GM23338 (cell line): Measurements from ENCODE around the gene SEMA3C. TPM values are rescaled to one million over a fixed set of nuclear protein-coding genes. Genes with fewer than 3 reads are reported as not detected.

ENCODE experiments used
- ATAC-seq: fragments of 200-7000 bp; cut with Tn5 transposase; 3 replicates; pipeline ENCODE4 v1.9.1; 2020
- DNase-seq: peaks from one replicate; pipeline ENCODE4 v3.0.0-alpha.2; 2015; ENCODE audit warnings: low spot score
- H2AFZ ChIP-seq: fragments of 200-600 bp; sonication (generic); 2 replicates; pipeline ENCODE4 v1.8.0; 2016; ENCODE audit warnings: antibody characterized with exemption, mild to moderate bottlenecking, moderate library complexity
- H3F3A ChIP-seq: fragments of 200-600 bp; sonication (generic); replicated peaks from 2 replicates; pipeline ENCODE4 v1.8.0; 2017; ENCODE audit warnings: antibody characterized with exemption, mixed run types, low read depth
- H3K27ac ChIP-seq: fragments of 200-600 bp; sonication (generic); 2 replicates; pipeline ENCODE4 v1.6.1; 2016; ENCODE audit warnings: low read depth
- H3K27me3 ChIP-seq: fragments of 200-600 bp; sonication (generic); 2 replicates; pipeline ENCODE4 v1.8.0; 2016; ENCODE audit warnings: mild to moderate bottlenecking, mixed run types, moderate library complexity; ENCODE audit not compliant: insufficient read depth
- H3K36me3 ChIP-seq: fragments of 200-600 bp; sonication (generic); 2 replicates; pipeline ENCODE4 v1.8.0; 2016; ENCODE audit warnings: mild to moderate bottlenecking; ENCODE audit not compliant: insufficient read depth
- H3K4me1 ChIP-seq: fragments of 200-600 bp; sonication (generic); 2 replicates; pipeline ENCODE4 v1.8.0; 2016; ENCODE audit warnings: mild to moderate bottlenecking, moderate library complexity; ENCODE audit not compliant: insufficient read depth
- H3K4me2 ChIP-seq: fragments of 200-600 bp; sonication (generic); 2 replicates; pipeline ENCODE4 v1.7.1; 2017; ENCODE audit warnings: mixed run types
- H3K4me3 ChIP-seq: fragments of 200-600 bp; sonication (generic); 2 replicates; pipeline ENCODE4 v1.6.1; 2016; ENCODE audit warnings: mixed run types
- H3K79me2 ChIP-seq: fragments of 200-600 bp; sonication (generic); replicated peaks from 2 replicates; pipeline ENCODE4 v1.8.0; 2017; ENCODE audit warnings: mild to moderate bottlenecking; ENCODE audit not compliant: insufficient read depth
- H3K9me2 ChIP-seq: fragments of 200-600 bp; sonication (generic); 2 replicates; pipeline ENCODE4 v1.8.0; 2017; ENCODE audit not compliant: insufficient read depth
- H4K20me1 ChIP-seq: fragments of 200-600 bp; sonication (generic); replicated peaks from 2 replicates; pipeline ENCODE4 v1.8.0; 2017; ENCODE audit warnings: mild to moderate bottlenecking; ENCODE audit not compliant: insufficient read depth
- H3K27ac Mint-ChIP-seq: 2 replicates; pipeline ENCODE4 v1.8.0; 2020; ENCODE audit warnings: inconsistent platforms, mild to moderate bottlenecking, moderate library complexity, mixed read lengths
- H3K27me3 Mint-ChIP-seq: 3 replicates; pipeline ENCODE4 v1.8.0; 2022; ENCODE audit warnings: low read depth, mild to moderate bottlenecking, moderate library complexity, mixed read lengths, inconsistent platforms; ENCODE audit not compliant: insufficient read depth, poor library complexity
- H3K36me3 Mint-ChIP-seq: 3 replicates; pipeline ENCODE4 v1.8.0; 2021; ENCODE audit warnings: low read depth, mild to moderate bottlenecking, inconsistent platforms, moderate library complexity, mixed read lengths
- H3K4me1 Mint-ChIP-seq: 3 replicates; pipeline ENCODE4 v1.8.0; 2020; ENCODE audit warnings: mild to moderate bottlenecking, inconsistent platforms, mixed read lengths
- H3K4me3 Mint-ChIP-seq: 3 replicates; pipeline ENCODE4 v1.8.0; 2021; ENCODE audit warnings: moderate library complexity, mild to moderate bottlenecking, inconsistent platforms, mixed read lengths
- H3K9me3 Mint-ChIP-seq: 3 replicates; pipeline ENCODE4 v1.8.0; 2020; ENCODE audit warnings: moderate library complexity, mild to moderate bottlenecking, inconsistent platforms, mixed read lengths
- CREB1 ChIP-seq: fragments of 250-450 bp; sonication (Bioruptor Pico); IDR thresholded peaks from 2 replicates; pipeline ENCODE4 v1.5.0; 2020; ENCODE audit warnings: low read depth, mild to moderate bottlenecking, moderate library complexity
- CTCF ChIP-seq, 2 experiments: fragments of 200-600 bp in 1 of 2; sonication (generic) in 1 of 2; conservative IDR thresholded peaks; 2 replicates each; pipeline versions ENCODE4 v1.5.1 to v1.6.1; 2016 to 2017; ENCODE audit warnings: antibody characterized with exemption in 2 of 2, low read depth in 2 of 2, mild to moderate bottlenecking in 2 of 2, moderate library complexity in 1 of 2
- ETS1 ChIP-seq: IDR thresholded peaks from 2 replicates; pipeline ENCODE4 v1.6.1; 2016; ENCODE audit warnings: antibody characterized with exemption
- EZH2 ChIP-seq: fragments of 200-600 bp; sonication (generic); IDR thresholded peaks from one replicate; pipeline ENCODE4 v1.8.0; 2017; ENCODE audit warnings: antibody characterized with exemption, mild to moderate bottlenecking, low read depth; ENCODE audit not compliant: unreplicated experiment
- EZH2phosphoT487 ChIP-seq: fragments of 200-600 bp; sonication (generic); IDR thresholded peaks from one replicate; pipeline ENCODE4 v1.8.1; 2018; ENCODE audit warnings: antibody characterized with exemption; ENCODE audit not compliant: unreplicated experiment
- JUNB ChIP-seq: IDR thresholded peaks from one replicate; pipeline ENCODE4 v1.6.1; 2016; ENCODE audit warnings: antibody characterized with exemption; ENCODE audit not compliant: unreplicated experiment
- NANOG ChIP-seq: IDR thresholded peaks from 2 replicates; pipeline ENCODE4 v1.6.1; 2016; ENCODE audit warnings: antibody characterized with exemption, borderline replicate concordance
- POLR2AphosphoS5 ChIP-seq: IDR thresholded peaks from 2 replicates; pipeline ENCODE4 v1.6.1; 2016; ENCODE audit warnings: antibody characterized with exemption, low read depth
- REST ChIP-seq: IDR thresholded peaks from one replicate; pipeline ENCODE4 v1.6.1; 2018; ENCODE audit warnings: antibody characterized with exemption; ENCODE audit not compliant: unreplicated experiment
- STAT1 ChIP-seq: IDR thresholded peaks from one replicate; pipeline ENCODE4 v1.6.1; 2016; ENCODE audit warnings: antibody characterized with exemption; ENCODE audit not compliant: unreplicated experiment
- ZNF114 ChIP-seq: fragments of 250-450 bp; sonication (Bioruptor Pico); IDR thresholded peaks from 2 replicates; pipeline ENCODE4 v1.5.0; 2020; ENCODE audit warnings: mild to moderate bottlenecking, moderate library complexity
- ZNF331 ChIP-seq: fragments of 250-450 bp; sonication (Bioruptor Pico); IDR thresholded peaks from 2 replicates; pipeline ENCODE4 v1.5.0; 2020; ENCODE audit warnings: low read depth, mild to moderate bottlenecking, moderate library complexity
- ZNF462 ChIP-seq: fragments of 250-450 bp; sonication (Bioruptor Pico); IDR thresholded peaks from 2 replicates; pipeline ENCODE4 v1.5.0; 2020; ENCODE audit warnings: mild to moderate bottlenecking, moderate library complexity
- polyA plus RNA-seq: library from polyadenylated mRNA; unstranded; fragments of >200 nt; fragmentation: Nextera tagmentation; extraction: Ambion mirVana; gene quantifications from 2 replicates; pipeline ENCODE4 v1.2.1, GENCODE V29; 2016
- total RNA-seq: library from RNA; depleted of rRNA; stranded (reverse); fragments of >200 nt; shearing (Covaris generic); gene quantifications from 2 replicates; pipeline ENCODE4 v1.2.3, GENCODE V29; 2014

Gene SEMA3C
- total and polyA plus RNA-seq, 2 experiments from 2014 or later = 1.0 to 3.5 TPM

GRCh38 chr7:80766724-80767123 lies 152.1 kb downstream of the SEMA3C start:
- DNase-seq (no peak), ATAC-seq (no peak)
- H3K79me2 ChIP-seq = no peaks in the 10 kb centered on the region
- H3K4me3 Mint-ChIP-seq = no peak overlapping the region
- no peak overlapping the region for H3K27ac Mint-ChIP-seq
- H3K36me3 ChIP-seq = no peaks in the 10 kb centered on the region
- peaks cover 23% of the 10 kb centered on the region for H3K27me3 Mint-ChIP-seq
- no peak overlapping the region for H3K4me3 ChIP-seq
- no peaks in the 10 kb centered on the region for H3F3A ChIP-seq
- no peaks in the 10 kb centered on the region for H3K36me3 Mint-ChIP-seq
- peaks cover 24% of the 10 kb centered on the region for H3K4me1 ChIP-seq
- H3K9me3 Mint-ChIP-seq = no peaks in the 10 kb centered on the region; the same call in 2 of the 3 replicates
- no peak overlapping the region for H2AFZ ChIP-seq
- H3K27ac ChIP-seq = no peak overlapping the region
- no peak for TF ChIP-seq ZNF462 (CRISPR knock-in tag)
- TF ChIP-seq STAT1 = no peak
- no peak for TF ChIP-seq CTCF (conservative IDR thresholded peaks at IDR 0.05; ENCODE audit: low read depth in 2 of 2)
- no peak for TF ChIP-seq REST
- no peak for TF ChIP-seq EZH2
- no peak for TF ChIP-seq EZH2phosphoT487
- no peak for TF ChIP-seq JUNB
- no peak for TF ChIP-seq CREB1 (CRISPR knock-in tag)
- TF ChIP-seq POLR2AphosphoS5 = no peak
- no peak for TF ChIP-seq ZNF114 (CRISPR knock-in tag)
- TF ChIP-seq NANOG = no peak
- no peak for TF ChIP-seq ETS1
- no peak for TF ChIP-seq ZNF331 (CRISPR knock-in tag)
- H4K20me1 ChIP-seq = no peaks in the 10 kb centered on the region
- H3K9me2 ChIP-seq = no peaks in the 10 kb centered on the region
- H3K4me2 ChIP-seq = no peak overlapping the region
- no peaks in the 10 kb centered on the region for H3K27me3 ChIP-seq
- H3K4me1 Mint-ChIP-seq = peaks cover 48% of the 10 kb centered on the region
